Hematopoietic multipotent progenitor cell treated with erythropoietin and hydrocortisone succinate and interleukin-3 and kit ligand, for 15 days (in vitro differentiated cells): ENCODE measurements around the gene TMEM240.
"Not testable (repeated sequence)": the region's sequence is repeated elsewhere in the genome, so short reads cannot be mapped to it uniquely, and the experiment has no call there.

Experiments
- DNase-seq: peaks from one replicate; pipeline ENCODE4 v3.0.0-alpha.2; 2015; ENCODE audit warnings: low spot score

The TMEM240 gene

DNA sequence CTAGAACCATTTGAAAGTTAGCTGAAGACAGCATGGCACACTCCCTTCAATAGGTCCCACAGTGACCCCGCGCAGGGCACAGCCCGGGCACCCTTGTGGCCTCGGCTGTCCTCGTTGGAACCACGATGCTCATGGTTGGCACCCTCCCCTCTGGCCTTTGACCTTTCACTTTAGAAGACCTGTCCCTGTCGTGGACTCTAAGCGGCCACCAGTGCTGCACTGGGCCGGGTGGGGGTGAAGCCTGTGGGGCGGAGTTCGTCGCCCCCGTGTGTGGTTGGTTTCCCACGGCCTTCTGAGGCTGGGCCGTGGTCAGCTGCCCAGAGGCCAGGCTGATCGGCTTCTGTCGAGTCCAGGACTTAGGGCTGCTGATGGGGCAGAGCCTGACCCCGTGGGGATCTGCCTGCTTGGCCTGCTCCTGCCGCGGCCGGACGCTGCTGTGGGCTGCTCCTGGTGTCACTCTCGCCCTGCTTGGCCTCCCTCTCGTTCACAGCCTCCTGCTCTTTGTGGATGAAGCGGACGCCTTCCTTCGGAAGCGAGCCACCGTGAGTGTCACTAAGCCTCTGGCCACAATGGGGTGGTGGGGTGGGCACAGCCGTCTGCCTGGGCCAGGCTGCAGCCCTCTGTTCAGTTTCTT lies 15.6 kb downstream of the TMEM240 start:
- DNase-seq, result not testable (repeated sequence)

DNA sequence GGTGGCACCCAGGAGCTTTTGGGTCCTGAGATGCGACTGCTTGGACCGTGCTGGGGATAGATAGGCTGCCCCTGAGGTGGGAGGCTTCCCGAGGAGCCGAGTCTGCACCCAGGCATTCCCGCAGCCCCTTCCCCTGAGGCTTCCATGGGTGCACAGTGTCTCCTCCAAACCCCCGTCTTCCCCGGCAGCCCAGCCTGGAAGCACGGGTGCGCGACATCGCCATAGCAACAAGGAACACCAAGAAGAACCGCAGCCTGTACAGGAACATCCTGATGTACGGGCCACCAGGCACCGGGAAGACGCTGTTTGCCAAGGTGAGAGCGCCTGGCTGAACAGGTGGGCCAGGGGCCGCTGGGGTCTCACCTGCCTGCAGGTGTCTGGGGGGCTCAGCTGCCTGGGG lies 16.8 kb downstream of the TMEM240 start:
- DNase-seq, result not testable (repeated sequence)

DNA sequence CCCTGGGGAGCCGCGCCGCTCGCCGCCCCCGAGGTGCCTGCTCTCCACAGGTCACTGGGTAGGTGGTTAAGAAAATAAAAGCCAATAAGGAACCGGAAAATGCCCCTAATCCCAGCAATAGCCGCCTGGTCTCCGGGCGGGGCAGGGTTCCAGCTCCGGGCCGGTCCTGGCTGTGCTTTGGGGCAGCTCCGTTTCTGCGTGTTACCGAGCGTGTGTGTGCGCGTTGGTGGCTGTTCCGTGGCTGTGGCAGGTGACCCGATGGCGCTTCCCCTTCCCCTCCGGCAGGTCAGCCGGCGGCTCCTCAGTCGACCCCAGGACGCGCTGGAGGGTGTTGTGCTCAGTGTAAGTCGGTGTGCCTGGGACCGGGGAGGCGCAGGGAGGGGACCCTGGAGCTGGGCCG lies 17.2 kb downstream of the TMEM240 start:
- not testable (repeated sequence) for DNase-seq

DNA sequence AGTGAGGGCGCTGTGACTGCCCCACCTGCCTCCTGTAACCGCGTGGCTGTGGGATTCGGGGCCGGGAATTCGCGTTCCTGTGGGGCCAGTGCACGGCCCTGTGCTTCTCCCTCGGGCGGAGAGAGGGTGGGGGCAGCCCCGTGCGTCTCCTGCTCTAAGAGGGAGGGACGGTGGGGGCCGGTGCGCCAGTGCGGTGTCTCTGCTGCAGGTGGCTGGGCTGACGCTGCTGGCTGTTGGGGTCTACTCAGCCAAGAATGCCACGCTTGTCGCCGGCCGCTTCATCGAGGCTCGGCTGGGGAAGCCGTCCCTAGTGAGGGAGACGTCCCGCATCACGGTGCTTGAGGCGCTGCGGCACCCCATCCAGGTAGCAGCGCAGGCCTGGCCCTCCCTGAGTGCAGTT lies 17.9 kb downstream of the TMEM240 start:
- not testable (repeated sequence) for DNase-seq

DNA sequence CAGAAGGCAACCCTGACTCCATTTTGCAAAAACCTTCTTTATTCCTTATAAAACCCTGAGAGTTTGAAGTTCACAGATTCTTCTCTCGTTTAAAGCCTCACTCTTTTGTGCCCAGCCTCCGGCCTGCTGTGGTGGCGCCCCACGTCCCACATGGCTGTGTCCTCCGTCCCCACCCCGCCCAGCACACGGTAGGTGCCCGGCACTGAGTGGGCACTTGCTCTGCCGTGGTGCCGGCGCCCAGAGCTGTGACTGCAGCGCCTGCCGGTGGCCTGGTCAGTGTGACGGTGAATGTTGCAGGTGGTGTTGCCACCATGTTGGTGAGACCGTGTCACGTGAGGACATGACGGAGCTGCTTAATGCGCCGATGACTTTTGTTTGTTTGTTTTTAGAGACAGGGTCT lies 19.1 kb downstream of the TMEM240 start:
- DNase-seq, result no peak

DNA sequence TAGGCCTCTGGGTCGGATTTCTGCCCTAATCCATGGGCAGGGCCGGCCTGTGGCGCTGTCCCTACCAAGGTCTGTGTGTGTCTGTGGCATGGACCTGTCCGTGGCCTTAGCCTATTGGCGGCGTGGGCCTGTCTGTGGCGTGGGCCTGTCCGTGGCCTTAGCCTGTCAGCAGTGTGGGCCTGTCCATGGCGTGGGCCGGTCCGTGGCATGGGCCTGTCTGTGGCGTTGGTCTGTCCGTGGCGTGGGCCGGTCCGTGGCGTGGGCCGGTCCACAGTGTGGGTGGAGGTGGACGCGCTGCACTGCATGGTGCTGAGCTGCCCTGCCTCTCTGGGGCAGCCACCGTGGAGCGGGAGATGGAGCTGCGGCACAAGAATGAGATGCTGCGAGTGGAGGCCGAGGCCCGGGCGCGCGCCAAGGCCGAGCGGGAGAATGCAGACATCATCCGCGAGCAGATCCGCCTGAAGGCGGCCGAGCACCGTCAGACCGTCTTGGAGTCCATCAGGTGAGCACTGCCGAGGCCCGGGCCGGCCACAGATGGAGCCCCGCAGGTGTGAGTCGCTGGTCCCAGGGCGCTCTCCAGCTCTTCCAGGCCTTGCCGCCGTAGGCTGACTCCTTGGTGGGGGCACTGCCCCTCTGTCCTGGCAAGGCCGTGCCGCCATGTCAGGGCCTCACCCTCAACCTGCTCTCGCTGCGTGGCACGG lies 20.5 kb downstream of the TMEM240 start:
- DNase-seq, result not testable (repeated sequence)

DNA sequence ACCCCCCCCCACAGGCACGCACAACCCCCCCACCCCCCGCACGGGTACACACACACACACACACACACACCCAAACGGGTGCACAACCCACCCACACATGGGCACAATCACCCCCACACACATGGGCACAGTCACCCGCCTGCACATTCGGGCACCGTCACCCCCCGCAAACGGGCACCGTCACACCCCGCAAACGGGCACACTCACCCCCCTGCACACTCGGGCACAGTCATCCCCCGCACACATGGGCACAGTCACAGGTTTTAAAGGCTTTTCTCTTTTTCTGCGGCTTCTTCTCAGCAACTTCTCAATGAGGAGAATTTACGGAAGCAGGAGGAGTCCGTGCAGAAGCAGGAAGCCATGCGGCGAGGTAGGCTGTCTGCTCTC lies 21.8 kb downstream of the TMEM240 start:
- not testable (repeated sequence) for DNase-seq

DNA sequence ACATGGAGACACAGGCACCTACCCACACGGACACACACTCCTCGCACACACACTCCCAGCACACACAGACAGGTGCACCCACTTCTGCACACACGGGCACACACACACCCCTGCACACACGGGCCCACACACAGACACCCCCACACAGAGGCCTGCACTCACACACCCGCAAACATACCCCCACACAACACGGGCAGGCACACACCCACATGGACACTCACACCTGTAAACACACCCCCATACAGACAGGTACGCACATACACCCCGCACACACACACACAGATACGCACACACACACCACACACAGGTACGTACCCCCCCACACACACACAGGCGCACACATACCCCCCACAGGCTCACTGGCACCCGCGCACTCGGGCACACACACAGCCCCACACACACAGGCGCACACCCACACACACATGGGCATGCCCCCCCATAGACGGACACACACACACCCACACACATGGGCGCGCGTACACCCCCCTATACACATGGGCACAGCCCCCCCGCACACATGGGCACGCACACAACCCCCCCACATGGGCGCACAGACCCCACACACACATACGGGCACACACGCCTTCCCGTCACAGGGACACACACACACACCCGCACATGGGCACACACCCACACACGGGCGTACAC lies 22.3 kb downstream of the TMEM240 start:
- DNase-seq, result no peak

DNA sequence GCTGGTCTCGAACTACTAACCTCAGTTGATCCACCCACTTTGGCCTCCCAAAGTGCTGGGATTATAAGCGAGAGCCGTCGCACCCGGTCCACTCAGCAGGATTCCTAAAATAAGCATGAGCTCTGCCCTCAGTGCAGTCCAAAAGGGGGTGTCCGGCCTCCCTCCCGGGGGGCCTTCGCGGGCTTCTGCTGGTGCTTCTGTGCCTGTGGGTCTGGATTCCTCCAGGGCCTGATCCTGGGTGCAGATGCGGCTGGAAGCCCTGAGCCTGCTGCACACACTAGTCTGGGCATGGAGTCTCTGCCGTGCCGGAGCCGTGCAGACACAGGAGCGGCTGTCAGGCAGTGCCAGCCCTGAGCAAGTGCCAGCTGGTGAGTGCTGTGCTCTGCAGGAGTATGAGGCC lies 23.5 kb downstream of the TMEM240 start:
- not testable (repeated sequence) for DNase-seq

DNA sequence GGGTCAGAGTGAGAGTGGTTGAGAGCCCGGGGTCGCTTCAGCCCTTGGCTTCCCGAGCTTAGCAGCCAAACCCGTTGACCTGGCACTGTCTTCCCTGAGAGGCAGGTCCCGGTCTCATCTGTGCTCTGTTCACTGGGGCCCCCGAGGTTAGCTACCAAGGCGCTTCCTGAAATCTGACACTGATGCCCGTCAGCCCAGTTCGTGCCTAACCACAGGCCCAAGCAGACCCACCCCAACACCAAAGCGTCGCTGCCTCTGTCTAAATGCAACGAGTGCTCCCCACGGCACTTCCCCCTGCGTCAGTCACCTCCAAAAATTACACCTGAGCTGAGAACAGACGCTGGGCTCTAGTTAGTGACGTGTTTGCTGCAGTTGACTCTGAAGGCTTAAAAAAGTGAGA lies 26.0 kb downstream of the TMEM240 start:
- DNase-seq, result not testable (repeated sequence)

DNA sequence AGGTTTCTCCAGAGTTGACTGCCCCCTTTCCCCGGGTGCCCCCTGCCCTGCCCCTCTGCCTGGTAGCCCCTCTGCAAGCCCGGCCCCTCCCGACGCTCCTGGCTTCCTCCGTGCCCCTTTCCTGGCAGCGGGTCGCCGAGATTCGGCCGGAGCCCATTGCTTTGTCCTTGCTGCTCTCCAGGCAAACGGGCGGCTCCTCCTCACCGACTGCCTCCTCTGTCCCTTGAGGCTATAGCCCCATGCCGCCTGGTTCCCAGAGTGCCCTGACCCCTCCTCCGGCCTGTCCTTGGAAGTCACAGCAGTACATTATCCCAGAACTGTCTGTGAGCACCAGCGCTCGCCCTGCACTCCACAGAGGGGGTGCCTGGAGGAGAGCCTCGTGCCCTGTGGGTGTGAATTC lies 26.7 kb downstream of the TMEM240 start:
- not testable (repeated sequence) for DNase-seq

DNA sequence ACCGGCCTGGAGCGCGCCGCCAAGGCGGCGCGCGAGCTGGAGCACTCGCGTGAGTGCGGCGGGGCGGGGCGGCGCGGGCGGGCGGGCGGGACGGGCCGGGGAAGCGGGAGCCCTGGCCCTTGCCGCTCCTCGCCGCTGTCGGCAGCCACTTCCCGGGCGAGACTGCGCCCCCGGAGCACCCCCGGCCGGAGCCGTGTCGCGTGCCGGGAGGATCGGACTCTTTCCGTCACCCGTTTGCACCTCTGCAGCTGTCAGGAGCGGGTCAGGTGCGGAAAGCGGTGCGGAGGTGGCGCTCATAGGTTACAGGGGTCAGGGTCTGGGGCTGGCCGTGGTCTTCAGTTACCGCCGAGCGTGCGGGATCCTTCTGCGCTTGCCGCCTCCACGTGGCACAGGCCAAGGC lies 28.0 kb downstream of the TMEM240 start:
- DNase-seq, result not testable (repeated sequence)

DNA sequence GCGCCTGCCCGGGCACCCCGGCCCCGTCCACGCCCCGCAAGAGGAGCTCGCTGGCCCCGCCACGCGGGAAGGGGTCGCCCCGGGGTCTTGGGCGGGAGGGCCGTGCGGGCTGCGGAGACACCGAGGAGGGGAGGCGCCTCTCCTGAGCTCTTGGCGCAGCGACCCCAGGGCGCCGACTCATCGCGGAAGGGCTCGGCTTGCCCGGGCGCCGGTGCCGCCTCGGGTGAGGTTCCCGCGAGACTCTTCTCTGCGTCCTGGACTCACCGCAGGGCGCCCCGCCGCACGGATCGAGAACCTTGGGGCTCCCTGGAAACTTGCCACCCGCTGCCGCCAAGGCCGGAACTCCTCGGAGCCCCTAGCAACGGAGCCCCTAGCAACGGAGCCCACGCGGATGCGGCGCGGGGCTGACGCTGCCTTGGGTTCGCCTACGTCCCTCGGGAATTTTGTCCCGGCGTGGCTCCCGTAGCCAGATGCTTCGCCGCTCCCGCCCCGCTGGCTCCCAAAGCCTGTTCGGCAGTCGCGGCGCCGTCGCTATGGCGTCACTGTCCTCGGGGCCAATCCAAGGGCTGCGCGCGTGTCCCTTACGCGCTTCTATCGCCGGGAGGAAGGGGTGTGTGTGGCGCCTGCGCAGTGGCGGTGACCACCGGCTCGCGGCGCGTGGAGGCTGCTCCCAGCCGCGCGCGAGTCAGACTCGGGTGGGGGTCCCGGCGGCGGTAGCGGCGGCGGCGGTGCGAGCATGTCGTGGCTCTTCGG lies 28.7 kb downstream of the TMEM240 start, which contains the start of gene ATAD3A:
TSS of gene ATAD3A (plus strand) at position 630 of the 753 bp plus-strand sequence. CDS start at position 737, 107 bp downstream.
- DNase-seq, result peak; percentile 94

DNA sequence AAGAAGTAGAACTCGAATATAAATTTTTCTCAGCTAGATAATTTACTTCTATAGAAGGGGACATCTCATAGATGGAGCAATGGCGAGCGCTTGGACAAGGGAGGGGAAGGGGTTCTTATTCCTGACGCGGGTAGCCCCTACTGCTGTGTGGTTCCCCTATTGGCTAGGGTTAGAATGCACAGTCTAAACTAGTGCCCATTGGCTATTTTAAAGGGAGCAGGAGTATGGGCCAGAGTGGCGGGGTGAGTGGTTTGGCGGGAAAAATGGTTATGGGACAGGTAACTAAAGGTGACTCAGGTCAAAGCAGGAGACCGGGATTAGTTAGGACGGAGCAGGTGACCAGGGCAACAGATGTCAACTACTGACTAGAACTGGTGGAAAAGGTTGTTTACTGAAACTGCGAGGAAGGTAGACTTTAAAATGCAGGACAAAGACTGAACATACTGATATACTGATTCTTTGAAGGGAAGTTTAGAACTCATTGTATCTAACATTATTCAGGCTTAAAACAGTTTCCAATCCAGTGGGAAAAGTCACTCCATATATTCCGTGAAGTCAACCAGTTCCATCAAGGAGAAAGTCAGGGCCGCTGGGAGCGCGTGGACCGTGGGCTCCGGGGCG lies 29.4 kb downstream of the TMEM240 start:
- peak; percentile 19 for DNase-seq

DNA sequence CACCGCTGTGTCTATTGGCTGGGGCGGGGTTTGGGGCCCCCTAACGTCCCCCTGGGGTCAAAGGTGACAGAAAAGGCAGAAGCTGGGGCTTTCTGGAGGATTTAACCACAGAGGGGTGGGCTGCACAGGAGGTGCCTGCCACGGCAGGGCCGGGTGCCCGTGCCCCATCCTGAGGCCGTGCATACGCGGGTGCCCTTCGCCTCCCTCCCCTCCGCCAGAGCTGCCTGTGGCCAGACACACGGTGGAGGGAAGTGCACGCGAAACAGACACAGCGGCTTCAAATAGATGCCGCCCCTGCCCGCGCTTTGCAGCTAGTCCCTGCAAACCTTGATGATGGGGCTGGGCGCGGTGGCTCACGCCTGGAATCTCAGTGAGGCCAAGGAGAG lies 31.0 kb downstream of the TMEM240 start:
- DNase-seq, result not testable (repeated sequence)

DNA sequence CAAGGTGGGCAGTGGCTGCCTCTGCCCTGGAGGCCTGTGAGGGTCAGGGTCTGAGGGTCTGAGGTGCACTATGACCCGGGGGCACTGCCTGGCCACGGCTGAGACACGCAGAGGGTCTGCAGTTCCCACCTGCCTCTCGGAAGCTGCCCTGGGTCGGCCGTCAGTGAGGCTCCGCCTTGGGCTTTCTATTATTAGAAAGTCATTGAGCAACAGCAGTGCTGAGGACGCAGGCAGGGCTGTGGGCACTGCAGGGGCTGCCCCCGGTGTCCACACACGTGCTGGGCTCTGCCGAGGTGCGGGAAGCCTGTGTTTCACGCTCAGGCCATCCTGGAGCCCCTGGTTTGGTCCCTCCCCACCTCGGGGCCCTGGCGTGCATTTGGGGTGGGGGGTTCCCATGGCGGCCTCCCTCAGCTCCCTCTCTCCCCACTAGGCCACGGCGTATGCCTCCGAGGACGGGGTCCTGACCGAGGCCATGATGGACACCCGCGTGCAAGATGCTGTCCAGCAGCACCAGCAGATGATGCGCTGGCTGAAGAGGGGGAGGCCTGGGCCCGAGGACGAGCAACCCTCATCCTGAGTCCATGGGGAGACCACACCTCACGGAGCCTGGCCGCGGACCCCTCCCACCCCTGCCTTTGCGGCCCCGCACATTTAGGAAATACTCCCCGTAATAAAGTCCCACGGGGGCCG lies 31.5 kb downstream of the TMEM240 start:
- not testable (repeated sequence) for DNase-seq

DNA sequence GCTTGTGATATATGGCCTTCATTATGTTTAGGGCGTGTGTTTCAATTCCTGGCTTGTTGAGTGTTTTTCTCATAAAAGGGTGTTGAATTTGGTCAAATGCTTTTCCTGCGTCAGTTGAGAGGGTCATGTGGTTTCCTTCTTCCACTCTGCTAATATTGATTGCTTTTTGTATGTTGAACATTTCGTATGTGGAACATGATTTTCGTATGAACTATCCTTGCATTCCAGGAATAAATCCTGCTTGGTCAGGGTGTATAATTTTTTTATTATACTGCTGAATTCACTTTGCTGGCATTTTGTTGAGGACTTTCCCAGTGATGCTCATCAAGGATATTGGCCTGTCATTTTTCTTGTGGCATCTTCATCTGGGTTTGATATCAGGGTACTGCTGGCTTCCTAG lies 33.1 kb downstream of the TMEM240 start:
- no peak for DNase-seq

DNA sequence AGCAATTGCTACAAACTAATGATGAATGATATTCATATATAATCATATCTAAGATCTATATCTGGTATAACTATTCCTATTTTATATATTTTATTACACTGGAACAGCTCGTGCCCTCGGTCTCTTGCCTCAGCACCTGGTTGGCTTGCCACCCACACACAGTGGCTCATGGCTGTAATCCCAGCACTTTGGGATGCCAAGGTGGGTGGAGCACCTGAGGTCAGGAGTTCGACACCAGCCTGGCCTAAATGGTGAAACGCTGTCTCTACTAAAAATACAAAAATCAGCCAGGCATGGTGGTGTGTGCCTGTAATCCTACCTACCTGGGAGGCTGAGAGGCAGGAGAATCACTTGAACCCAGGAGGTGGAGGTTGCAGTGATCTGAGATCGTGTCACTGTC lies 34.6 kb downstream of the TMEM240 start:
- not testable (repeated sequence) for DNase-seq

DNA sequence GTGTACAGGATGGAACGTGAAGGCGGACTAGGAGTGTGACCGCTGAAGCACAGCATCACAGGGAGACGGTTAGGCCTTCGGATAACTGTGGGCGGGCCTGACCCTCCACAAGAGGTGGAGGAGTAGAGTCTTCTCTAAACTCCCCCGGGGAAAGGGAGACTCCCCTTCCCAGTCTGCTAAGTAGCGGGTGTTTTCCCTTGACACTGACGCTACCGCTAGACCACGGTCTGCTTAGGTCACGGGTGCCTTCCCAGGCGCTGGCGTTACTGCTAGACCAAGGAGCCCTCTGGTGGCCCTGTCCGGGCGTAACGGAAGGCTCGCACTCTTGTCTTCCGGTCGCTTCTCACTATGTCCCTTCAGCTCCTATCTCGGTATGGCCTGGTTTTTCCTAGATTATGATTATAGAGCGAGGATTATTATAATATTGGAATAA lies 35.0 kb downstream of the TMEM240 start:
- peak; percentile 36 for DNase-seq

DNA sequence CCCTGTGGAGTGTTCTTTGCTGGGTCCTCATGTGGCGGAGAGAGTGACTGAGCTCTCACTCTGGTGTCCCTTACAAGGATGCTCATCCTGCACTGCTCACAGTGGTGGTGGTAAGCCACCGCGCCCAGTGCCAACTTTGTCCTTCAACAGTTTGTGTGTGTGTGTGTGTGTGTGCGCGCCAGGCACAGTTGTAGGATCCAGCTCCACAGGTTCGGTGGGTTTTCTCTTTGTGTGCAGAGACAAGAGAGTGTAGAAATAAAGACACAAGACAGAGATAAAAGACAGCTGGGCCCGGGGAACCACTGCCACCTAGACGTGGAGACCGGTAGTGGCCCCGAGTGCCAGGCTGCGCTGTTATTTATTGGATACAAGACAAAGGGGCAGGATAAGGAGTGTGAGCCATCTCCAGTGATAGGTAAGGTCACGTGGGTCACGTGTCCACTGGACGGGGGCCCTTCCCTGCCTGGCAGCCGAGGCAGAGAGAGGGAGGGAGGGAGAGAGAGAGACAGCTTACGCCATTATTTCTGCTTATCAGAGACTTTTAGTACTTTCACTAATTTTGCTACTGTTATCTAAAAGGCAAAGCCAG lies 35.6 kb downstream of the TMEM240 start:
- peak; percentile 63 for DNase-seq

DNA sequence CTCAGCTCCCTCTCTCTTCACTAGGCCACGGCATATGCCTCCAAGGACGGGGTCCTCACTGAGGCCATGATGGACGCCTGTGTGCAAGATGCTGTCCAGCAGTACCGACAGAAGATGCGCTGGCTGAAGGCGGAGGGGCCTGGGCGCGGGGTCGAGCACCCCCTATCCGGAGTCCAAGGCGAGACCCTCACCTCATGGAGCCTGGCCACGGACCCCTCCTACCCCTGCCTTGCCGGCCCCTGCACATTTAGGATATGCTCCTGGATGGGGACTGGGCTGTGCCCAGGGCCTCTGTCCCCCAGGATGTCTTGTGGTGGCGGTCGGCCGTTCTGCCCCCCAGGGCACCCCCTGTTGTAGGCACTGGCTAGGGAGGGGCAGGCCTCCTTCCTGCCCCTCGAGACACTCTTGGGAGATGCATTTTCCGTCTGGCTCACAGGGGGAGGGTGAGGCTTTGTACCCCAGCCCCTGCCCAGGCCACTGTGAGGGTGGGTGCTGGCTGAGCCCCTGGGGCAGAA lies 44.9 kb downstream of the TMEM240 start:
- not testable (repeated sequence) for DNase-seq
